ENCODE data around the gene ZFP57. TPM values are rescaled to one million over a fixed set of nuclear protein-coding genes. Genes with fewer than 3 reads are reported as not detected.
"Not testable (repeated sequence)": the region's sequence is repeated elsewhere in the genome, so short reads cannot be mapped to it uniquely, and the experiment has no call there.

The ZFP57 gene
- total RNA-seq, 2 experiments from 2014 or later: not detected

GRCh38 chr6:29665942-29666825, 14.8 kb downstream of the ZFP57 start:
- DNase-seq: no peak
- ChIA-PET CTCF (interaction anchor here (0.5 to 5.8 kb wide), 4 partner anchors 9 to 35 kb away, joined by 3 to 61 read pairs (median 14); no protein-coding TSS in a partner anchor), POLR2A (no interaction called here)
- H3K4me3 Mint-ChIP-seq: no peak overlapping the region
- intact Hi-C loops (cut with micrococcal nuclease): no loop called here
- H3K9me3 Mint-ChIP-seq: no peaks in the 10 kb centered on the region
- H3K36me3 Mint-ChIP-seq: no peaks in the 10 kb centered on the region
- peaks cover 16% of the 10 kb centered on the region for H3K27me3 Mint-ChIP-seq
- H3K4me1 Mint-ChIP-seq (ENCODE audit: low read depth): no peaks in the 10 kb centered on the region
- no peak overlapping the region for H3K27ac Mint-ChIP-seq

GRCh38 chr6:29663300-29664042, 17.5 kb downstream of the ZFP57 start:
- intact Hi-C loops (cut with micrococcal nuclease): no loop called here
- Mint-ChIP-seq H3K36me3 (no peaks in the 10 kb centered on the region), H3K27ac (no peak overlapping the region), H3K9me3 (no peaks in the 10 kb centered on the region), H3K4me1 (ENCODE audit: low read depth) (no peaks in the 10 kb centered on the region), H3K4me3 (no peak overlapping the region), H3K27me3 (peaks cover 20% of the 10 kb centered on the region)
- CTCF ChIA-PET: interaction anchor here (1.7 to 5.8 kb wide), 2 partner anchors 9 to 13 kb away, joined by 6 to 61 read pairs; no protein-coding TSS in a partner anchor
- DNase-seq: no peak
- POLR2A ChIA-PET: no interaction called here

- POLR2A ChIA-PET: not testable (repeated sequence)
These were observed 19.3 kb downstream of the ZFP57 start for GRCh38 chr6:29661502-29662141.

GRCh38 chr6:29661071-29661470, 19.9 kb downstream of the ZFP57 start:
- peaks cover 28% of the 10 kb centered on the region for H3K27me3 Mint-ChIP-seq
- CTCF ChIA-PET: interaction anchor here (0.6 to 2.2 kb wide), 3 partner anchors 8 to 40 kb away, joined by 3 to 13 read pairs (median 3); no protein-coding TSS in a partner anchor
- no peak overlapping the region for H3K4me3 Mint-ChIP-seq
- intact Hi-C loops (cut with micrococcal nuclease): no loop called here
- no peaks in the 10 kb centered on the region for H3K36me3 Mint-ChIP-seq
- no peak overlapping the region for H3K27ac Mint-ChIP-seq
- no peaks in the 10 kb centered on the region for H3K4me1 Mint-ChIP-seq (ENCODE audit: low read depth)
- DNase-seq: no peak
- POLR2A ChIA-PET: no interaction called here
- no peaks in the 10 kb centered on the region for H3K9me3 Mint-ChIP-seq

More at GRCh38 chr6:29661502-29662141, 19.3 kb downstream of the ZFP57 start:
- H3K4me1 Mint-ChIP-seq (ENCODE audit: low read depth); H3K9me3 Mint-ChIP-seq; H3K36me3 Mint-ChIP-seq; DNase-seq; H3K27ac Mint-ChIP-seq; intact Hi-C loops (cut with micrococcal nuclease); H3K4me3 Mint-ChIP-seq: not testable (repeated sequence)
- CTCF ChIA-PET: interaction anchor here (0.6 to 2.2 kb wide), 3 partner anchors 8 to 40 kb away, joined by 3 to 13 read pairs (median 3); no protein-coding TSS in a partner anchor
- H3K27me3 Mint-ChIP-seq: peaks cover 25% of the 10 kb centered on the region

GRCh38 chr6:29656798-29657197, 24.2 kb downstream of the ZFP57 start, which contains the start of gene MOG:
TSS of gene MOG (plus strand) at chr6:29657092. CDS start at chr6:29657210, 118 bp downstream.
- H3K4me3 Mint-ChIP-seq: no peak within 1 kb of the TSS
- no peak within 1 kb of the TSS for H3K27ac Mint-ChIP-seq
- H3K27me3 Mint-ChIP-seq: peaks cover 18% of the 10 kb centered on the region
- CTCF ChIA-PET: interaction anchor here (4.8 kb wide), 1 partner anchor 8 kb away, joined by 61 read pairs; no protein-coding TSS in a partner anchor
- intact Hi-C loops (cut with micrococcal nuclease): no loop called here
- H3K4me1 Mint-ChIP-seq (ENCODE audit: low read depth): peaks cover under 1% of the 10 kb centered on the region
- no peak for DNase-seq
- no peaks in the 10 kb centered on the region for H3K36me3 Mint-ChIP-seq
- H3K9me3 Mint-ChIP-seq: no peaks in the 10 kb centered on the region
- POLR2A ChIA-PET: no interaction called here

- no peaks in the 10 kb centered on the region for H3K36me3 Mint-ChIP-seq
- H3K4me1 Mint-ChIP-seq (ENCODE audit: low read depth): peaks cover 4% of the 10 kb centered on the region
- no peak overlapping the region for H3K27ac Mint-ChIP-seq
- POLR2A ChIA-PET: no interaction called here
- CTCF ChIA-PET: interaction anchor here (4.8 kb wide), 1 partner anchor 9 kb away, joined by 61 read pairs; no protein-coding TSS in a partner anchor
- no peak overlapping the region for H3K4me3 Mint-ChIP-seq
- peaks cover 15% of the 10 kb centered on the region for H3K27me3 Mint-ChIP-seq
- H3K9me3 Mint-ChIP-seq: no peaks in the 10 kb centered on the region
- no peak for DNase-seq
- intact Hi-C loops (cut with micrococcal nuclease): no loop called here
These were observed 24.8 kb downstream of the ZFP57 start for GRCh38 chr6:29656157-29656556.

- Mint-ChIP-seq H3K36me3 (no peaks in the 10 kb centered on the region), H3K27me3 (peaks cover 12% of the 10 kb centered on the region), H3K9me3 (no peaks in the 10 kb centered on the region), H3K27ac (no peak overlapping the region), H3K4me3 (no peak overlapping the region), H3K4me1 (ENCODE audit: low read depth) (peaks cover 4% of the 10 kb centered on the region)
- POLR2A ChIA-PET: no interaction called here
- DNase-seq: no peak
- CTCF ChIA-PET: interaction anchor here (4.8 to 6.6 kb wide), 2 partner anchors 9 to 15 kb away, joined by 61 to 150 read pairs; no protein-coding TSS in a partner anchor
- intact Hi-C loops (cut with micrococcal nuclease): no loop called here
These were observed 25.3 kb downstream of the ZFP57 start for GRCh38 chr6:29655658-29656057.

GRCh38 chr6:29653452-29654038, 27.4 kb downstream of the ZFP57 start:
- Mint-ChIP-seq H3K4me3 (no peak overlapping the region), H3K9me3 (no peaks in the 10 kb centered on the region), H3K27me3 (peaks cover 10% of the 10 kb centered on the region), H3K4me1 (ENCODE audit: low read depth) (peaks cover 6% of the 10 kb centered on the region), H3K36me3 (no peaks in the 10 kb centered on the region), H3K27ac (no peak overlapping the region)
- CTCF ChIA-PET: interaction anchor here (0.5 to 6.6 kb wide), 57 partner anchors 8 to 816 kb away, joined by 3 to 150 read pairs (median 5); partner anchors contain the start of genes GABBR1, OR12D3 and POLR1H
- POLR2A ChIA-PET: no interaction called here
- intact Hi-C loops (cut with micrococcal nuclease): loop anchor here (5.0 kb wide), 1 partner anchor 54 kb away; no protein-coding TSS in a partner anchor
- DNase-seq: peak; percentile 43

GRCh38 chr6:29652198-29652584, 28.8 kb downstream of the ZFP57 start:
- Mint-ChIP-seq H3K27me3 (peaks cover 6% of the 10 kb centered on the region), H3K4me3 (no peak overlapping the region), H3K36me3 (no peaks in the 10 kb centered on the region), H3K4me1 (ENCODE audit: low read depth) (peaks cover 6% of the 10 kb centered on the region), H3K27ac (no peak overlapping the region), H3K9me3 (no peaks in the 10 kb centered on the region)
- ChIA-PET CTCF (interaction anchor here (1.4 to 6.6 kb wide), 7 partner anchors 12 to 142 kb away, joined by 3 to 150 read pairs (median 22); no protein-coding TSS in a partner anchor), POLR2A (no interaction called here)
- intact Hi-C loops (cut with micrococcal nuclease): loop anchor here (5.0 kb wide), 1 partner anchor 55 kb away; no protein-coding TSS in a partner anchor
- no peak for DNase-seq

- Mint-ChIP-seq H3K27me3 (peaks cover 5% of the 10 kb centered on the region), H3K27ac (peak overlapping the region; percentile 16), H3K4me1 (ENCODE audit: low read depth) (peaks cover 6% of the 10 kb centered on the region), H3K4me3 (peak overlapping the region; percentile 31), H3K36me3 (no peaks in the 10 kb centered on the region), H3K9me3 (no peaks in the 10 kb centered on the region)
- intact Hi-C loops (cut with micrococcal nuclease): loop anchor here (5.0 kb wide), 1 partner anchor 56 kb away; no protein-coding TSS in a partner anchor
- no peak for DNase-seq
- ChIA-PET CTCF (interaction anchor here (0.7 to 6.6 kb wide), 16 partner anchors 11 to 814 kb away, joined by 3 to 150 read pairs (median 7); partner anchors contain the start of gene GABBR1), POLR2A (no interaction called here)
These were observed 29.3 kb downstream of the ZFP57 start for GRCh38 chr6:29651413-29652197.
